NCI-H1436 (cell line): Measurements from ENCODE around the gene KRTAP25-1.

Source experiments
- DNase-seq: peaks from one replicate; lab custom pipeline; 2025; lab: John Stamatoyannopoulos, UW

Gene KRTAP25-1

GRCh38 chr21:30248844-30249243 is 40.5 kb downstream of the KRTAP25-1 start:
- DNase-seq: no peak

- no peak for DNase-seq
These were observed 44.3 kb downstream of the KRTAP25-1 start for GRCh38 chr21:30245061-30245460.

DNA sequence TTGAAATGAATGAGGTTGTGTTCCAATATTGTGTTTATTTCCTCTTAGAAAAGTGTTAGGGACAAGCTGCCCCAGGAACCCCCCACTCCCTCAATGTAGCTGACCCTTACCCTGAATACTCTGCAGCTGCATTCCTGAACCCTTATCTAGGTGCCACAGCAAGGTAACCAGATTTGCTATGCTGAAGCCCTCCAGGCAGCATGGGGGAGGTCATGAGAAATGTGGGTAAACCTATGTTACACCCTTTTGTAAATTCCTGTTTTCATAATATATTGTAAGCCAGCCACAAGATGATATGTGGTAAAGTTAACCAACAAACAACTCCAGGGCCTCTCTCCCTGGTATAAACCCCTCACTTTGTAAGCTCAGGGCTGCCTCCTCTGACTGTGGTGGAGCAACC is 45.6 kb downstream of the KRTAP25-1 start:
- no peak for DNase-seq

GRCh38 chr21:30240661-30241060 is 48.7 kb downstream of the KRTAP25-1 start:
- DNase-seq: no peak
